ENCODE measurements around the gene C17orf67.
"Not testable (repeated sequence)": the region's sequence is repeated elsewhere in the genome, so short reads cannot be mapped to it uniquely, and the experiment has no call there.

Gene C17orf67

GRCh38 chr17:56773124-56773523 is 60.6 kb downstream of the C17orf67 start:
- no peak for DNase-seq (ENCODE audit: low read depth)

- DNase-seq (ENCODE audit: low read depth): no peak
Measured at GRCh38 chr17:56772442-56772841, 61.3 kb downstream of the C17orf67 start.

GRCh38 chr17:56771975-56772374 is 61.7 kb downstream of the C17orf67 start:
- DNase-seq (ENCODE audit: low read depth): no peak

- no peak for DNase-seq (ENCODE audit: low read depth)
Measured at GRCh38 chr17:56771563-56771962, 62.2 kb downstream of the C17orf67 start.

- no peak for DNase-seq (ENCODE audit: low read depth)
Measured at GRCh38 chr17:56770427-56770826, 63.3 kb downstream of the C17orf67 start.

GRCh38 chr17:56765449-56765848 is 68.3 kb downstream of the C17orf67 start:
- DNase-seq (ENCODE audit: low read depth): no peak

- no peak for DNase-seq (ENCODE audit: low read depth)
Measured at GRCh38 chr17:56762988-56763387, 70.7 kb downstream of the C17orf67 start.

GRCh38 chr17:56762144-56762543 is 71.6 kb downstream of the C17orf67 start:
- no peak for DNase-seq (ENCODE audit: low read depth)

- no peak for DNase-seq (ENCODE audit: low read depth)
Measured at GRCh38 chr17:56761387-56761786, 72.3 kb downstream of the C17orf67 start.

- not testable (repeated sequence) for DNase-seq (ENCODE audit: low read depth)
Measured at GRCh38 chr17:56757611-56758010, 76.1 kb downstream of the C17orf67 start.

- DNase-seq (ENCODE audit: low read depth): no peak
Measured at GRCh38 chr17:56756536-56756935, 77.2 kb downstream of the C17orf67 start.

- DNase-seq (ENCODE audit: low read depth): no peak
Measured at GRCh38 chr17:56755310-56755709, 78.4 kb downstream of the C17orf67 start.

- DNase-seq (ENCODE audit: low read depth): no peak
Measured at GRCh38 chr17:56754523-56755208, 79.1 kb downstream of the C17orf67 start.

- no peak for DNase-seq (ENCODE audit: low read depth)
Measured at GRCh38 chr17:56752263-56752836, 81.4 kb downstream of the C17orf67 start.

GRCh38 chr17:56751145-56751738 is 82.5 kb downstream of the C17orf67 start:
- no peak for DNase-seq (ENCODE audit: low read depth)

- no peak for DNase-seq (ENCODE audit: low read depth)
Measured at GRCh38 chr17:56744721-56745120, 89.0 kb downstream of the C17orf67 start.

- no peak for DNase-seq (ENCODE audit: low read depth)
Measured at GRCh38 chr17:56742601-56743000, 91.1 kb downstream of the C17orf67 start.

Measured in stimulated activated CD8-positive, alpha-beta memory T cell treated with anti-CD3 and anti-CD28 coated beads, Interleukin-15, amount 100 ng/mL, for 1 hour (primary cell).